Neural cell (in vitro differentiated cells): ENCODE data around the gene TRMU. TPM values are rescaled to one million over a fixed set of nuclear protein-coding genes. Genes with fewer than 3 reads are reported as not detected.

Experiments
- H2AFZ ChIP-seq: fragments of 200-600, 300-800 bp; sonication (generic), shearing (Covaris generic); 2 replicates; pipeline ENCODE4 v1.6.0; 2014; ENCODE audit warnings: low read depth, mild to moderate bottlenecking, antibody characterized with exemption, low read length, moderate library complexity
- H3F3A ChIP-seq: fragments of 200-600 bp; shearing (Covaris generic); 2 replicates; pipeline ENCODE4 v1.6.1; 2016; ENCODE audit warnings: mild to moderate bottlenecking, moderate library complexity, mixed read lengths, antibody characterized with exemption, low read length; ENCODE audit not compliant: insufficient read depth, poor library complexity, severe bottlenecking
- H3K27ac ChIP-seq: fragments of 200-600, 300-800 bp; sonication (generic), shearing (Covaris generic); 2 replicates; pipeline ENCODE4 v1.5.1; 2014; ENCODE audit warnings: mild to moderate bottlenecking, low read length, moderate library complexity
- H3K27me3 ChIP-seq: fragments of 300-800, 200-600 bp; sonication (generic), shearing (Covaris generic); 2 replicates; pipeline ENCODE4 v1.6.0; 2014; ENCODE audit warnings: mild to moderate bottlenecking, low read depth, low read length, moderate library complexity; ENCODE audit not compliant: insufficient read depth
- H3K36me3 ChIP-seq: fragments of 300-800, 200-600 bp; sonication (generic), shearing (Covaris generic); 2 replicates; pipeline ENCODE4 v1.5.1; 2014; ENCODE audit warnings: mild to moderate bottlenecking, antibody characterized with exemption, low read length, moderate library complexity; ENCODE audit not compliant: insufficient read depth
- H3K4me2 ChIP-seq: fragments of 300-800, 200-600 bp; sonication (generic), shearing (Covaris generic); 2 replicates; pipeline ENCODE4 v1.6.0; 2014; ENCODE audit warnings: mild to moderate bottlenecking, low read length
- H3K4me3 ChIP-seq: fragments of 300-800, 200-600 bp; sonication (generic), shearing (Covaris generic); 2 replicates; pipeline ENCODE4 v1.5.1; 2014; ENCODE audit warnings: mild to moderate bottlenecking, low read length, moderate library complexity
- H3K79me2 ChIP-seq: fragments of 200-600 bp; shearing (Covaris generic); replicated peaks from 2 replicates; pipeline ENCODE4 v1.6.0; 2014; ENCODE audit warnings: mild to moderate bottlenecking, low read length, moderate library complexity; ENCODE audit not compliant: insufficient read depth
- H3K9ac ChIP-seq: fragments of 300-800, 200-600 bp; sonication (generic), shearing (Covaris generic); 2 replicates; pipeline ENCODE4 v1.6.1; 2016; ENCODE audit warnings: mild to moderate bottlenecking, low read length, mixed read lengths
- H3K9me2 ChIP-seq: fragments of 200-600 bp; shearing (Covaris generic); 2 replicates; pipeline ENCODE4 v1.6.1; 2016; ENCODE audit warnings: mild to moderate bottlenecking, low read length, mixed read lengths; ENCODE audit not compliant: insufficient read depth
- H3K9me3 ChIP-seq: fragments of 200-600, 300-800 bp; sonication (generic), shearing (Covaris generic); 2 replicates; pipeline ENCODE4 v1.6.1; 2016; ENCODE audit warnings: mild to moderate bottlenecking, mixed run types, low read length, moderate library complexity, mixed read lengths
- H4K20me1 ChIP-seq: fragments of 200-600 bp; shearing (Covaris generic); 2 replicates; pipeline ENCODE4 v1.6.1; 2016; ENCODE audit warnings: mild to moderate bottlenecking, mixed run types; ENCODE audit not compliant: insufficient read depth
- CTCF ChIP-seq: fragments of 450-650 bp; IDR thresholded peaks from 2 replicates; pipeline ENCODE4 v1.5.1; 2014; ENCODE audit warnings: antibody characterized with exemption, mild to moderate bottlenecking, moderate library complexity; ENCODE audit not compliant: poor library complexity, severe bottlenecking
- EP300 ChIP-seq: fragments of 450-650 bp; conservative IDR thresholded peaks from 2 replicates; pipeline ENCODE4 v1.6.1; 2014; ENCODE audit warnings: antibody characterized with exemption, mild to moderate bottlenecking, moderate library complexity; ENCODE audit not compliant: poor library complexity, severe bottlenecking
- EZH2 ChIP-seq: fragments of 200-600, 300-800 bp; shearing (Covaris generic), sonication (generic); IDR thresholded peaks from 2 replicates; pipeline ENCODE4 v1.6.1; 2014; ENCODE audit warnings: antibody characterized with exemption, low read length, borderline replicate concordance, mild to moderate bottlenecking; ENCODE audit not compliant: insufficient read depth, poor library complexity, severe bottlenecking
- MXI1 ChIP-seq: fragments of 450-650 bp; conservative IDR thresholded peaks from 2 replicates; pipeline ENCODE4 v1.6.1; 2014; ENCODE audit warnings: antibody characterized with exemption, mild to moderate bottlenecking; ENCODE audit not compliant: poor library complexity, severe bottlenecking
- POLR2AphosphoS5 ChIP-seq: IDR thresholded peaks from 2 replicates; pipeline ENCODE4 v1.6.1; 2012
- RAD21 ChIP-seq: fragments of 450-650 bp; conservative IDR thresholded peaks from 2 replicates; pipeline ENCODE4 v1.6.1; 2014; ENCODE audit warnings: antibody characterized with exemption, mild to moderate bottlenecking, moderate library complexity
- REST ChIP-seq: IDR thresholded peaks from 2 replicates; pipeline ENCODE4 v1.6.1; 2012; ENCODE audit warnings: borderline replicate concordance
- SMC3 ChIP-seq: fragments of 450-650 bp; conservative IDR thresholded peaks from 2 replicates; pipeline ENCODE4 v1.6.1; 2014; ENCODE audit warnings: antibody characterized with exemption, mild to moderate bottlenecking, moderate library complexity; ENCODE audit not compliant: poor library complexity
- TAF1 ChIP-seq: IDR thresholded peaks from 2 replicates; pipeline ENCODE4 v1.6.1; 2012; ENCODE audit warnings: low read depth
- polyA plus RNA-seq: library from polyadenylated mRNA; depleted of rRNA; stranded (reverse); fragments of >200 nt; gene quantifications from 2 replicates; pipeline ENCODE4 v1.2.3, GENCODE V29; 2014

The TRMU gene
- polyA plus RNA-seq, 1 donor from 2014 or later, result 72.9 TPM

GRCh38 chr22:46320166-46320710, 15.3 kb upstream of the TRMU start:
- Histone ChIP-seq H3K79me2 (no peaks in the 10 kb centered on the region), H3K4me3 (no peak overlapping the region), H3K9ac (no peak overlapping the region), H3K27ac (no peak overlapping the region), H3K9me3 (no peaks in the 10 kb centered on the region), H3K36me3 (no peaks in the 10 kb centered on the region), H3K27me3 (no peaks in the 10 kb centered on the region), H2AFZ (no peak overlapping the region), H3F3A (no peaks in the 10 kb centered on the region), H3K9me2 (no peaks in the 10 kb centered on the region), H3K4me2 (no peak overlapping the region), H4K20me1 (no peaks in the 10 kb centered on the region)
- TF ChIP-seq TAF1 (no peak), RAD21 (no peak), POLR2AphosphoS5 (no peak), SMC3 (no peak), MXI1 (no peak), EP300 (no peak), EZH2 (no peak), CTCF (no peak), REST (no peak)

- Histone ChIP-seq H3K9me2 (no peaks in the 10 kb centered on the region), H3F3A (no peaks in the 10 kb centered on the region), H4K20me1 (no peaks in the 10 kb centered on the region), H3K4me3 (no peak overlapping the region), H3K27ac (no peak overlapping the region), H3K9ac (no peak overlapping the region), H3K27me3 (no peaks in the 10 kb centered on the region), H3K79me2 (no peaks in the 10 kb centered on the region), H3K9me3 (no peaks in the 10 kb centered on the region), H2AFZ (no peak overlapping the region), H3K4me2 (no peak overlapping the region), H3K36me3 (no peaks in the 10 kb centered on the region)
- TF ChIP-seq POLR2AphosphoS5 (no peak), EP300 (no peak), MXI1 (no peak), SMC3 (no peak), TAF1 (no peak), CTCF (no peak), EZH2 (no peak), RAD21 (no peak), REST (no peak)
Observed at GRCh38 chr22:46320716-46321386, 14.7 kb upstream of the TRMU start.
